Neural progenitor cell (in vitro differentiated cells): ENCODE data around the gene LBX1. TPM values are rescaled to one million over a fixed set of nuclear protein-coding genes. Genes with fewer than 3 reads are reported as not detected.
A peak's percentile ranks its signal among the peaks of the same experiment; 100 is the strongest.

ENCODE experiments used
- DNase-seq: peaks from one replicate; pipeline ENCODE4 v3.0.0-alpha.2; 2016; ENCODE audit warnings: low spot score
- H2AFZ ChIP-seq: fragments of 200-600 bp; sonication (generic); replicated peaks from 2 replicates; pipeline ENCODE4 v1.6.1; 2016; ENCODE audit warnings: antibody characterized with exemption
- H3F3A ChIP-seq: fragments of 200-600 bp; sonication (generic); 2 replicates; pipeline ENCODE4 v1.6.1; 2016; ENCODE audit warnings: antibody characterized with exemption, low read depth
- H3K27ac ChIP-seq: fragments of 200-600 bp; sonication (generic); 2 replicates; pipeline ENCODE4 v1.5.1; 2016; ENCODE audit warnings: mild to moderate bottlenecking
- H3K27me3 ChIP-seq: fragments of 200-600 bp; sonication (generic); 2 replicates; pipeline ENCODE4 v1.6.1; 2016; ENCODE audit warnings: mild to moderate bottlenecking, moderate library complexity
- H3K36me3 ChIP-seq: fragments of 200-600 bp; sonication (generic); 2 replicates; pipeline ENCODE4 v1.5.1; 2016
- H3K4me1 ChIP-seq: fragments of 200-600 bp; sonication (generic); 2 replicates; pipeline ENCODE4 v1.6.1; 2016; ENCODE audit warnings: mixed run types
- H3K4me2 ChIP-seq: fragments of 200-600 bp; sonication (generic); 2 replicates; pipeline ENCODE4 v1.6.1; 2016
- H3K4me3 ChIP-seq: fragments of 200-600 bp; sonication (generic); 2 replicates; pipeline ENCODE4 v1.5.1; 2016
- H3K79me2 ChIP-seq: fragments of 200-600 bp; sonication (generic); 2 replicates; pipeline ENCODE4 v1.6.1; 2016; ENCODE audit warnings: low read depth
- H3K9ac ChIP-seq: fragments of 200-600 bp; sonication (generic); 2 replicates; pipeline ENCODE4 v1.6.1; 2016
- H3K9me3 ChIP-seq: fragments of 200-600 bp; sonication (generic); 2 replicates; pipeline ENCODE4 v1.5.1; 2016; ENCODE audit warnings: low read depth
- H4K20me1 ChIP-seq: fragments of 200-600 bp; sonication (generic); 2 replicates; pipeline ENCODE4 v1.6.1; 2016; ENCODE audit warnings: low read depth
- H3K27ac Mint-ChIP-seq: 3 replicates; pipeline ENCODE4 v1.8.0; 2021; ENCODE audit warnings: mixed read lengths
- H3K27me3 Mint-ChIP-seq: 2 replicates; pipeline ENCODE4 v1.8.0; 2022; ENCODE audit warnings: low read depth, mild to moderate bottlenecking, inconsistent platforms, moderate library complexity, mixed read lengths; ENCODE audit not compliant: insufficient read depth
- H3K36me3 Mint-ChIP-seq: 3 replicates; pipeline ENCODE4 v1.8.0; 2021; ENCODE audit warnings: mixed read lengths
- H3K4me1 Mint-ChIP-seq: 3 replicates; pipeline ENCODE4 v1.8.0; 2021; ENCODE audit warnings: mixed read lengths
- H3K4me3 Mint-ChIP-seq: 3 replicates; pipeline ENCODE4 v1.8.0; 2021; ENCODE audit warnings: mild to moderate bottlenecking, moderate library complexity, mixed read lengths
- H3K9me3 Mint-ChIP-seq: 3 replicates; pipeline ENCODE4 v1.8.0; 2020; ENCODE audit warnings: mixed read lengths
- CTCF ChIP-seq: fragments of 200-600 bp; sonication (generic); IDR thresholded peaks from 2 replicates; pipeline ENCODE4 v1.5.1; 2017; ENCODE audit warnings: antibody characterized with exemption, mild to moderate bottlenecking
- EZH2 ChIP-seq: fragments of 200-600 bp; sonication (generic); IDR thresholded peaks from 2 replicates; pipeline ENCODE4 v1.6.1; 2017; ENCODE audit warnings: antibody characterized with exemption, mild to moderate bottlenecking, moderate library complexity
- EZH2phosphoT487 ChIP-seq: fragments of 200-600 bp; sonication (generic); IDR thresholded peaks from 2 replicates; pipeline ENCODE4 v1.6.1; 2017; ENCODE audit warnings: antibody characterized with exemption
- total RNA-seq: library from RNA; depleted of rRNA; stranded (reverse); fragments of >200 nt; gene quantifications from 2 replicates; pipeline ENCODE4 v1.2.3, GENCODE V29; 2015; ENCODE audit warnings: low replicate concordance

Gene LBX1
- total RNA-seq, 1 donor from 2014 or later, result not detected

GRCh38 chr10:101217450-101218281 lies 11.6 kb downstream of the LBX1 start:
- Histone ChIP-seq H3K36me3 (no peaks in the 10 kb centered on the region), H4K20me1 (peaks cover 84% of the 10 kb centered on the region), H3K27me3 (peaks cover 100% of the 10 kb centered on the region), H3K4me1 (peaks cover 18% of the 10 kb centered on the region), H3K9me3 (no peaks in the 10 kb centered on the region), H2AFZ (no peak overlapping the region), H3K27ac (no peak overlapping the region), H3F3A (peaks cover 31% of the 10 kb centered on the region), H3K9ac (no peak overlapping the region), H3K79me2 (no peaks in the 10 kb centered on the region), H3K4me3 (peak overlapping the region; percentile 25), H3K4me2 (peak overlapping the region; percentile 57)
- H3K27me3 Mint-ChIP-seq, result peaks cover 89% of the 10 kb centered on the region
- H3K4me3 Mint-ChIP-seq, result peak overlapping the region; percentile 64
- H3K27ac Mint-ChIP-seq, result no peak overlapping the region
- no peaks in the 10 kb centered on the region for H3K36me3 Mint-ChIP-seq
- TF ChIP-seq EZH2phosphoT487, result peak; percentile 77
- TF ChIP-seq EZH2, result peak; percentile 82
- peak; percentile 69 for TF ChIP-seq CTCF
- peak; percentile 96 for DNase-seq
- peaks cover 41% of the 10 kb centered on the region for H3K4me1 Mint-ChIP-seq
- H3K9me3 Mint-ChIP-seq, result peaks cover 6% of the 10 kb centered on the region

GRCh38 chr10:101217044-101217425 lies 12.2 kb downstream of the LBX1 start:
- no peak overlapping the region for H3K27ac ChIP-seq
- H3K27me3 ChIP-seq, result peaks cover 100% of the 10 kb centered on the region
- Mint-ChIP-seq H3K36me3 (no peaks in the 10 kb centered on the region), H3K27me3 (peaks cover 89% of the 10 kb centered on the region), H3K27ac (no peak overlapping the region), H3K4me1 (peaks cover 39% of the 10 kb centered on the region), H3K9me3 (peaks cover 6% of the 10 kb centered on the region), H3K4me3 (peak overlapping the region; percentile 74)
- TF ChIP-seq EZH2phosphoT487 (no peak), CTCF (no peak), EZH2 (peak; percentile 64)
- peak overlapping the region; percentile 57 for H3K4me2 ChIP-seq
- H3K79me2 ChIP-seq, result no peaks in the 10 kb centered on the region
- peaks cover 31% of the 10 kb centered on the region for H3F3A ChIP-seq
- H4K20me1 ChIP-seq, result peaks cover 78% of the 10 kb centered on the region
- H2AFZ ChIP-seq, result no peak overlapping the region
- no peaks in the 10 kb centered on the region for H3K9me3 ChIP-seq
- H3K36me3 ChIP-seq, result no peaks in the 10 kb centered on the region
- peak overlapping the region; percentile 25 for H3K4me3 ChIP-seq
- H3K4me1 ChIP-seq, result peaks cover 18% of the 10 kb centered on the region
- no peak overlapping the region for H3K9ac ChIP-seq
- peak; percentile 59 for DNase-seq

- Mint-ChIP-seq H3K4me1 (peaks cover 34% of the 10 kb centered on the region), H3K27ac (no peak overlapping the region), H3K27me3 (peaks cover 89% of the 10 kb centered on the region), H3K9me3 (peaks cover 5% of the 10 kb centered on the region), H3K4me3 (peak overlapping the region; percentile 74), H3K36me3 (no peaks in the 10 kb centered on the region)
- Histone ChIP-seq H3K36me3 (no peaks in the 10 kb centered on the region), H3K4me3 (peak overlapping the region; percentile 25), H3F3A (peaks cover 31% of the 10 kb centered on the region), H3K27ac (no peak overlapping the region), H4K20me1 (peaks cover 72% of the 10 kb centered on the region), H3K79me2 (no peaks in the 10 kb centered on the region), H3K4me1 (peaks cover 18% of the 10 kb centered on the region), H3K27me3 (peaks cover 100% of the 10 kb centered on the region), H3K9ac (no peak overlapping the region), H2AFZ (no peak overlapping the region), H3K4me2 (peak overlapping the region; percentile 57), H3K9me3 (no peaks in the 10 kb centered on the region)
- peak; percentile 54 for DNase-seq
- TF ChIP-seq EZH2phosphoT487, result peak; percentile 19
- TF ChIP-seq EZH2, result no peak
Observed at GRCh38 chr10:101216207-101217043, 12.8 kb downstream of the LBX1 start.
